Body of pancreas (tissue), 4 donors: Measurements from ENCODE around the gene HTR3A.

Experiments
- CTCF ChIP-seq, 7 experiments: fragments of 450-650 bp in 4 of 7; fragments of 200-600 bp in 3 of 7; sonication (generic) in 3 of 7; IDR thresholded peaks; one replicate each; pipeline ENCODE4 v1.5.1; 2016 to 2019; ENCODE audit warnings: antibody characterized with exemption in 7 of 7
- POLR2A ChIP-seq, 3 donors: fragments of 450-650 bp; IDR thresholded peaks; one replicate each; pipeline ENCODE4 v1.6.1; 2016; ENCODE audit warnings: antibody characterized with exemption in 3 of 3, mild to moderate bottlenecking in 2 of 3

GRCh38 chr11:114025329-114025907 lies 50.5 kb downstream of the HTR3A start:
- TF ChIP-seq CTCF (IDR thresholded peaks at IDR 0.05) (no peak), POLR2A (IDR thresholded peaks at IDR 0.05) (no peak)
